UCSD-AML1 (cell line): ENCODE data around the gene CNOT2.
"Not testable (repeated sequence)": the region's sequence is repeated elsewhere in the genome, so short reads cannot be mapped to it uniquely, and the experiment has no call there.

ENCODE experiments used
- DNase-seq: peaks from one replicate; lab custom pipeline; 2025; ENCODE audit not compliant: unreplicated experiment; lab: John Stamatoyannopoulos, UW

Gene CNOT2

DNA sequence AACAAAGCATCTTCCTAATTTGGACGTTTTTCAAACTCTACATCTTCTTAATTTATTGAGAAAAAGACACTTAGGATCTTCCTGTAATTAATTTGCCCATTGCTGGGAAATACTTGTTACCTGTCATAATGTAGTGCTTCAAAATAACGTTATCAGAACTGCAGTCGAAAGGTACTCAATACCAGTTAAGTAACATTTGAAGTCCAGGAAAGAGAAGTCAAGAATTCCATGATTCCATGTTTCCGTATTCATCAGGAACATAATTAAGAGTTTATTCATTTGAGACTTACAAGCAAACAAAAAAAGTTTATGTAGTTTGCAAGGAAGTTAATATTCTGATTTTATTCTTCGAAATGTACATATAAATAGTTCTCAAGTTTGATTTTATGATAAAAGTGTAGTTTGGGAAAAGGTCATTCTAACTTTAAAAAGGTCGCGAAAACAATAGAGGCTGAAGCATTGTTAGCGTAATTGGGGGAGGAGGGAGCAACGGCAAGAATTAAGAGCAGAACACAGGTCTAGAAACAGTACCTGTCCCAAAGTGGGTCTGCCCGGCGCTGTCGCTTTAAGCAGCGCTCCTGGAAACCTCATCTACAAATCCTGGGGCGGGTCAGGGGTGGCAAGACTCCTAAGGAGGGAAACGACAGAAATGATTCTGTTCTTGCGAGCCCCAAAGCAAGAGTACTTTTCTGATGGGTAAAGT lies 121.6 kb downstream of the CNOT2 start:
- no peak for DNase-seq

- no peak for DNase-seq
Observed at GRCh38 chr12:70365398-70365647, 122.1 kb downstream of the CNOT2 start.

DNA sequence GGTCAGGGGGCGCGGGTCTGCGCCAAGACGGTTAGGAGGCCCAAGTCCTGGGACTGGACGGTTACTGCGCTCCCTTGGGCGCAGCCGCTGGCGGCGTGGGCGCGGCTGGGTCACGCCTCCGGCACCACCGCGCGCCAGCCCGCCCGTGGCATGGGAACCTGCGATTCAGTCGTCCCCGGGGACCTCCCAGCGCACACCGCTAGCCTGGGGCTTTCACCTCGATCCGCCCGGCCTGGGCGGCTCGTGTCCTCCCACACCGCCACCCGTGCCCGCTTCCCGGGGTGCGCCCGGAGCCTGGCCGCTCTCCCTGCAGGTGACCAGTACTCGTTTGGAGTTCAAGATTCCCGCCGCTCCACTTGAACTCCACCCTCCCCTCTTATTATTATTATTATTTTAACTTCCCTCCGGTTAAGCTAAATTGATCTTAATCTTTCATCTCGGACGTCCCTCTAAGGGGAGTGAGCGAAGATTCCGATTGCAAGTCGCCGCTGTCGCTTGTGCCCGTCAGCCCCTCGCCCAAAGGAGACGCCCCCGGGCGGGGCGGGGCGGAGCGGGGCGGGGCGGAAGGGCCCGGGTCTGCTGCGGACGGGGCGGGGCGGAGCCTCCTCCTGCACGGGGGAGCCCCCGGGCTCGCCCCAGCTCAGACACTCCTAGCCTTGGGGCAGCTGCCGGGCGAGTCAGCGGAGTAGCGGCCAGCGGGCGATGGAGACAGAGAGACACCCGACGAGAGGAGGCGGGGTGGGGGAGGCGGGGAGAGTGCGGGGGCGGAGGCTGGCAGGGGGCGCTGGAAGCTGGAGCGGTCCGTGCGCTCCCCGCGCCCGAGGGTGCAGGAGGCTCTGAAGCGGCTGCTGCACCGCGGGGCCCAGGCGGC lies 122.7 kb downstream of the CNOT2 start, which contains the start of gene KCNMB4:
Gene KCNMB4, plus strand, starts transcription at position 643 of the 871 bp plus-strand sequence. CDS start 445 bp downstream, outside the sequence.
- peak; percentile 63 for DNase-seq

- DNase-seq, result peak; percentile 12
Observed at GRCh38 chr12:70366581-70367257, 123.5 kb downstream of the CNOT2 start.

- DNase-seq, result no peak
Observed at GRCh38 chr12:70367258-70368141, 124.3 kb downstream of the CNOT2 start.

- no peak for DNase-seq
Observed at GRCh38 chr12:70372881-70373280, 129.6 kb downstream of the CNOT2 start.

DNA sequence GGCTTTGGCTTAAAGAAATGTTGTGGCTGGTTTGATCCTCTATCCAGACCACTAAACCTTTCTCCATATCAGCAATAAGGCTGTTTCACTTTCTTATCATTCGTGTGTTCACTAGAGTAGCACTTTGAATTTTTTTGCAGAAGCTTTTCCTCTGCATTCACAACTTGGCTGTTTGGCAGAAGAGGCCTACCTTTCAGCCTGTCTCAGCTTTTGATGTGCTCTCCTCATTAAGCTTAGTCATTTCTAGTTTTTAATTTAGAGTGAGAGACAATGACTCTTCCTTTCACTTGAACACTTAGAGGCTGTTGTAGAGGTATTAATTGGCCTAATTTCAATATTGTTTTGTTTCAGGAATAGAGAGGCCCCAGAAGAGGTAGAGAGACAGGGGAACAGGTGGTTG lies 136.6 kb downstream of the CNOT2 start:
- DNase-seq, result no peak

DNA sequence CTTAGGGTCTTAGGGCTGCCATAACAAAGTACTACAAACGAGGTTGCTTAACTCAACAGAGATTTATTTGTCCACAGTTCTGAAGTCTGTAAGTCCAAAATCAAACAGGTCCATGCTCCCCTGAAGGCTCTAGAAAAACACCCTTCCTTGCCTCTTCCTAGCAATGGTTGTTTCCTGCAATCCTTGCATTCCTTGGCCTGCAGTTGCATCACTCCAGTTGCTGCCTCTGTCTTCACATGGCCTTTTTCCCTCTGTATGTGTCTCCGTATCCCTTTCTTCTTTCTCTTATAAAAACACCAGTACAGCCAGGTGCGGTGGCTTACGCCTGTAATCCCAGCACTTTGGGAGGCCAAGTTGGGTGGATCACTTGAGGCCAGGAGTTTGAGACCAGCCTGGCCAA lies 140.3 kb downstream of the CNOT2 start:
- DNase-seq, result no peak

GRCh38 chr12:70383886-70384285 lies 140.7 kb downstream of the CNOT2 start:
- no peak for DNase-seq

DNA sequence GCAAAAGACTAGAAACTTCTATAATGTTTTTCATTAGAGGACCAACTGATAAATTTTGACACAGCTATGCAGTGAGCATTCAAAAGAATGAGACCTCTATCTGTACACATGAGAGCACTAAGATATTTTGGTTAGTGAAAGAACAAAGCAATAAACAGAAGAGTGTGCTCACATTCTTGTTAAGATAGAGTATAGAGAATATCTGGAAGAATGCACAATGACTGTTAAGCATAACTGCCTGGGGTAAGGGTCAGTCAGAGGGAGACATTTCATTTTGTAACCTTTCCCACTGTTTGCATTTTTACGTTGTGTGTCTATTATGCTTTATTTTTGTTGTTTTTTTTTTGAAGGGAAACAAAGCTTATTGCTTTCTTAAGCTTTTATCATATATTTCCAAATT lies 143.5 kb downstream of the CNOT2 start:
- no peak for DNase-seq

DNA sequence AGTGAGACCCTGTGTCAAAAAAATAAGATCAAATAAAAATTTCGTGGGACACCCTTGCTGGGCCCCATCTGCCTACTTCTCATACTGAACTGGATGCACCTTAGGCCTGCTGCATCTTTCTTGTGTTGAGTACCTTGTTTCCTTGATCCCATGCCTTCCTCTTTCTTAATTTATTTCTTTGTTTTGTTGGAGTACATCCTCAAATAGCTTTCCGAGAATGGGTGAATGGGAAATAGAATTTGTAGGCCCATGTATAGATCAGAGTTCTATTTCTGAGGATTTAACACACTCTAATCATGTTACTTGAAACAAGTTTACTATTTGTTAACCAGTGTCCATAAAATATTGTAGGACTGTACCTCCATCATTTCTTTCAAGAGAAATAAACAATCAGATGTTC lies 146.4 kb downstream of the CNOT2 start:
- no peak for DNase-seq

DNA sequence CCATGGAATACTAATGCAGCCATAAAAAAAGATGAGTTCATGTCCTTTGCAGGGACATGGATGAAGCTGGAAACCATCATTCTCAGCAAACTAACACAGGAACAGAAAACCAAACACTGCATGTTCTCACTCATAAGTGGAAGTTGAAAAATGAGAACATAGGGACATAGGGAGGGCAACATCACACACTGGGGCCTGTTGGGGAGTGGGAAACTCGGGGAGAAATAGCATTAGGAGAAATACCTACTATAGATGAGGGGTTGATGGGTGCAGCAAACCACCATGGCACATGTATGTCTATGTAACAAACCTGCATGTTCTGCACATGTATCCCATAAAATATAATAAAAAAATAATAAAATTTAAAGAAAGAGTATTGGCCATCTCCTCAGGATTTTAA lies 149.4 kb downstream of the CNOT2 start:
- not testable (repeated sequence) for DNase-seq

DNA sequence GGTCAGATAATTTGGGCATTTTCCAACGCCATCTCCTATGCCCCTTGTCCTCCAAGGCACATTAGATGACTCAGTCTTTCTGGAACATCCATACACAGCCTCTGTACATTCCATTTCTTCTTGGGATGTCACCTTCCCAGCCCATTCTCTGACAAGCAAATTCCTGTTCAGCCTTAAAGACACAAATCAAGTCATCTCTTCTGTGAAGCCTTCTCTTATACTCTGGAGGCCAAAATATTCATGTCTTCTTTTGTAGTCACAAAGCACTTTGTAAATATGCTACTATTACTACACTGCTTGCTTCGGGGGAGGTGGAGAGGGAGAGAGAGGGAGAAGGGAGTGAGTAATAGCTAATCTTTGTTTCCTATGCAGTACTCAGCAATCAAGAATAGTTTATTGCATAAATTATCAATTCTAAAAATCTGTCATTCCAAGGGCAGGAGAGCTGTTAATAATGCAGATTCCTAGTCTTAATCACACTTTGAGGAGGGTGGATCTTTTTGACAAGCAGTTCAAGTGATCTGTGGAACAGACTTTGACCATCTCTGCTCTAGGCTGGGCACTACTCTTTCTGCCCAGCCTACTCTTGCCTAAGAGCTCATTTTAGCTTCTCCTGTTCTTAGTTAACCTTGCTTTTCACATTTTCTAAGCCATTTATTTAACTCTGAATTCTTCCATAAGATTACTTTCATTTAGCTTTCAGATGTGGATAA lies 150.7 kb downstream of the CNOT2 start:
- DNase-seq, result no peak

DNA sequence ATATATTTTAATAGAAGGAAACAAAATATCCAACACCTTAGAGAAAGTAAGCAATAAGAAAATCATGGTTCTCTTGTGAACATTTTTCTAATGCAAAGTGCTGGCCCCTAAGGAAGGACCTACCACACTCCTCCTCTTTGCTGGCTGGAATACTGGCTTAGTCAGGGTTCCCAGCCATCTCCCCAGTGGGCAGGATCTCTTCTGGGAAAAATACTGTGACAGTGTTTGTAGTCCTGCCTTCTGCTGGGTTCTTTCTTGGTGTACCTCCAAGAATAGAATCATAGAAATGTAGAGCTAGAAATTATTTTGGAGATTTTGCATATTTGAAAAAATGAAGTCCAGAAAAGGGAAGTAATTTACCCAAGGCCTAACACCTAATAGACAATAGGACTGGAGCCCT lies 154.8 kb downstream of the CNOT2 start:
- no peak for DNase-seq

DNA sequence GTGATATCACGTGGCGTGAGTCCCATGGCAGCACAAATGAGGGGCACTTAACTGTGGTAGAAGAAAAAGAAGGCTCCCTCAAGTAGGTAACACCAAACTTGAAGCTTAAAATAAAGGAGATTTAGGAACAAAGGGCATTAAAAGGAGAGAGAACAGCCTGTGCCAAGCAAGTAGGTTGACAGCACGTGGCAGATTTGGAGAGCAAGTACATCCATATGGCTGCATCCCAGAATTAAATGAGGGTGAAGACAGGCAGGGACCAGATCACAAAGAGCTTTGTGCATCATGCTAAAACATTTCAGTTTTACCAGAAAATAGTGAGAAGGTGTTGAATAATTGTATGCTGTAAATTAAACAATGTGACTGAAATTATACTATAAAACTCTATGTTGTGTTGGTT lies 155.6 kb downstream of the CNOT2 start:
- no peak for DNase-seq

DNA sequence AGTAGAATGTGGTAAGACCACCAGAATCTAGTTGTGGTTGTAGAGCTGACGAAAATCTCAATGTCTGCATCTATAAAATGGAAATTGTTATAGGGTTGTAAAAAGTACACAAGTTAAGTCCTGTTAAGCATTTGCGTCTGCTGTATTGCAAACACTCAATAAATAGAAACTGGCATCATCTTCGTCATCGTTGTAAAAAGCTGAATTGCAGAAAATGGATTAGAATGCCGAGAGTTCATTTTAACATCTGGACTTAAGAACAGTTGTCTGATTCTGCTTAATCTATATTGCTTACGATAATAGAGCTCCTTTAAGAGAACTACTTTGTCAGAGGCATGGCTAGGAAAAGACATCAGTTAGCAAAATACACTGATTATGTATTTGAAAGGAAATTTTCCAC lies 156.1 kb downstream of the CNOT2 start:
- DNase-seq, result no peak

DNA sequence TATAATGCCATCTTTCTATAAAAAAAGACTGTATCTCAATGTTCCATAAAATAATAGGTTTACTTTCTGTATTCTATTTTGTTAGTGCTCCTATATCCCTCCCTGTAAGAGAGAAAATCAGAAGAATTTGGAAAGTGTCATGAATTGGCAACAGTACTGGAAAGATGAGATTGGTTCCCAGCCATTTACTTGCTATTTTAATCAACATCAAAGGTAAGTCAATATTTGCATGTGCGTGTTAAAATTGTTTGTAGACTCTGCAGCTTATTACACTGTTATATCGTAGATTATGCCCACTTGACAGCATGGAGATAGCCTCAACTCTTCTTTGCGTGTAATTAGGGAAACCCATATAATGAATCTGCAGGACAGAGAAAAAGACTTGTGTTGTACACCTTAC lies 156.9 kb downstream of the CNOT2 start:
- DNase-seq, result no peak

GRCh38 chr12:70402597-70402996 lies 159.4 kb downstream of the CNOT2 start:
- DNase-seq, result no peak

DNA sequence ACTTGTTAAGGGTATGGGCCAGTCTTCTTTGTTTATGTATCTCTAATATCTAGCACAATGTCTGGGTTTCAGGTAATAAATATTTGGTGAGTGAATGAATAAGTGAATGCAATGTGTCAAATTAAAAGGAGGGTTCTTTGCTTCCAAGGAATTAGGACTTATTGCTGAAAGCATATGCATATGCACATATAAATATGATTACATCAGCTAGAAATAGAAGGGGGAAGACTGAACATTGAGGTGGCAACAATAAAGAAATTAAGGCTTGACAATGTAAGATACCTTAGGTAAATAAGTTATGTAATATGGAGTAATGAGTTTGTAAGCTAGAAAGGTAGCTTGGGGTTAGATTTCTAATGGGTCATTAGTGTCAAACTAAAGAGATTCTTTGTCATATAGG lies 160.6 kb downstream of the CNOT2 start:
- DNase-seq, result no peak
